ENCODE data around the gene TMIE. TPM values are rescaled to one million over a fixed set of nuclear protein-coding genes. Genes with fewer than 3 reads are reported as not detected.

The TMIE gene
- total RNA-seq, 6 donors from 2014 or later, result 0.49 to 2.1 (median 1.2) TPM; not detected in 1

- TF ChIP-seq POLR2AphosphoS5 (IDR thresholded peaks at IDR 0.05) (no peak), EP300 (IDR thresholded peaks at IDR 0.05) (no peak), POLR2A (IDR thresholded peaks at IDR 0.05) (no peak)
- H3K4me1 ChIP-seq, result peaks cover 0 to under 1% (median under 1%) of the 10 kb centered on the region in 4 donors
- ATAC-seq (ENCODE audit: low FRiP score in 2 of 2) (no peak), DNase-seq (no peak)
- WGBS, 2 donors, result 89 to 97% methylated on average over 2 of the region's 2 CpGs
- peaks cover 2 to 89% (median 59%) of the 10 kb centered on the region in 4 donors for H3K36me3 ChIP-seq
- no peak overlapping the region for H3K27ac ChIP-seq
- H3K9me3 ChIP-seq, result no peaks in the 10 kb centered on the region
- H3K4me3 ChIP-seq, result no peak overlapping the region
- no peaks in the 10 kb centered on the region for H3K27me3 ChIP-seq
These were observed 16.3 kb upstream of the TMIE start for GRCh38 chr3:46684891-46685290.

GRCh38 chr3:46685446-46685845, 15.7 kb upstream of the TMIE start:
- ATAC-seq (ENCODE audit: low FRiP score in 2 of 2) (no peak), DNase-seq (no peak)
- no peaks in the 10 kb centered on the region for H3K9me3 ChIP-seq
- H3K27me3 ChIP-seq, result no peaks in the 10 kb centered on the region
- no peak overlapping the region for H3K4me3 ChIP-seq
- no peak overlapping the region for H3K27ac ChIP-seq
- H3K36me3 ChIP-seq, result peaks cover 2 to 83% (median 54%) of the 10 kb centered on the region in 4 donors
- 94 to 100% methylated on average over 2 to 9 of the region's 9 CpGs for WGBS, 2 donors
- TF ChIP-seq POLR2AphosphoS5 (IDR thresholded peaks at IDR 0.05), result no peak
- no peak for TF ChIP-seq POLR2A (IDR thresholded peaks at IDR 0.05)
- no peak for TF ChIP-seq EP300 (IDR thresholded peaks at IDR 0.05)
- TF ChIP-seq CTCF (IDR thresholded peaks at IDR 0.05), result no peak
- H3K4me1 ChIP-seq, result peaks cover 3 to 6% (median 5%) of the 10 kb centered on the region in 4 donors

- H3K27ac ChIP-seq, result peak overlapping the region; percentile 57 to 96 (median 94)
- peaks cover 51 to 59% (median 55%) of the 10 kb centered on the region in 4 donors for H3K4me1 ChIP-seq
- DNase-seq, result peak in 1 of 2 donors; percentile 69
- peaks cover 0 to 32% (median 17%) of the 10 kb centered on the region in 4 donors for H3K36me3 ChIP-seq
- no peaks in the 10 kb centered on the region for H3K9me3 ChIP-seq
- WGBS, 2 donors, result 27 to 39% methylated on average over 4 to 5 of the region's 5 CpGs
- TF ChIP-seq POLR2AphosphoS5 (IDR thresholded peaks at IDR 0.05), result peak in 1 of 2 donors; percentile 23
- TF ChIP-seq POLR2A (IDR thresholded peaks at IDR 0.05), result no peak
- peak in 1 of 2 donors; percentile 13 for ATAC-seq (ENCODE audit: low FRiP score in 2 of 2)
- H3K27me3 ChIP-seq, result no peaks in the 10 kb centered on the region
- no peak overlapping the region for H3K4me3 ChIP-seq
These were observed 10.4 kb upstream of the TMIE start for GRCh38 chr3:46690798-46691197.

- Histone ChIP-seq H3K27ac (peak overlapping the region; percentile 93 to 96 (median 94)), H3K4me3 (peak overlapping the region; percentile 60 to 78 (median 70)), H3K27me3 (no peaks in the 10 kb centered on the region), H3K4me1 (peaks cover 67 to 75% (median 71%) of the 10 kb centered on the region in 4 donors), H3K36me3 (peaks cover 0 to 14% (median 8%) of the 10 kb centered on the region in 4 donors), H3K9me3 (no peaks in the 10 kb centered on the region)
- peak; percentile 90 to 96 for DNase-seq
- TF ChIP-seq EP300 (IDR thresholded peaks at IDR 0.05), result peak in 1 of 4 donors; percentile 69
- TF ChIP-seq POLR2AphosphoS5 (IDR thresholded peaks at IDR 0.05), result peak; percentile 56 to 63
- no peak for TF ChIP-seq CTCF (IDR thresholded peaks at IDR 0.05)
- peak in 2 of 4 donors; percentile 58 to 60 for TF ChIP-seq POLR2A (IDR thresholded peaks at IDR 0.05)
- 8 to 28% methylated on average over 2 to 3 of the region's 11 CpGs for WGBS, 2 donors
- ATAC-seq (ENCODE audit: low FRiP score in 2 of 2), result peak; percentile 17 to 91
These were observed 8.6 kb upstream of the TMIE start for GRCh38 chr3:46692566-46692990.

DNA sequence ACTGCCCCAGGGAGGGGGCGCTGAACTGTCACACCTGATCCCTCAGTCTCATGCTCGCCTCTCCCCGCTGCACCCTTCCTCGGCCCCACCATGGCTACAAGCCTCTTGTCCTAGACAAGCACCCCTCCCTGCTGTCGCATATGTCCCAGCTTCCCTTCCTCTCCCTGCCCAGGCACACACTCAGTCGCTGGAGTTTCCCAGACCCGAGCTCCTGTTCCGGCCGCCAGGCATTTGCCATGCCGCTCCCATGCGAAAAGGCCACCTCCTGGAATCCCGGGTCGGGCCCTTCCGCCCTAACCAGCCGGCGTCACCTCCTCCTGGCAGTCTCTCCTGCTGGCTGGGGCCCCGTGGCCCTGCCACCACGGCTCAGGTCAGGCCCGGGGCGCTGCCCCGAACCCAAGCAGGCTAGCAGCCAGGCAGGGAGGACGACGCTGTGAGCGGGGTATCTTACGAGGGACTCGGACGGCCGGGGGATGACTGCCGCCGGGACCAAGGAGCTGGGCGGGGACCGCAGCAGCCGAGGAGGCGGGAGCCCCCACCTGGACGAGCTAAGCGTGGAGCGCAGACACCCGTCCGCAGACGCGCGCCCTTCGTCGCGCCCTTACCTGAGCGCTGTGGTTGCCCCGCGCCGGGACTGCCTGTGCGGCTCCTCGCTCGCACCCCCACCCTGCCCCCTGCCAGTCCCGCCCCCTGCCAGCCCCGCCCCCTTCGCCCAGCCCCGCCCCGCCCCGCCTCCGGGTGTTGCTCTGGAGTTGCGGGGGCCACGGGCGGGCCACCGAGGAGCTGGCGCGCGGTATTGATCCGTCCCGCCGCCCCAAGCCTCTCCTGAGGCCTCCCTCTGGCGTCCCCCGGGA, 7.9 kb upstream of the TMIE start, which contains the start of gene ALS2CL:
Gene ALS2CL (minus strand): TSS at position 642 of the 854 bp plus-strand sequence. CDS start 4,239 bp downstream, outside the sequence.
- whole genome bisulfite sequencing, 2 donors, result 1 to 2% methylated on average over 5 to 35 of the region's 71 CpGs
- H3K27me3 ChIP-seq, result no peaks in the 10 kb centered on the region
- DNase-seq (peak; percentile 84 to 93), ATAC-seq (ENCODE audit: low FRiP score in 2 of 2) (peak; percentile 66 to 73)
- TF ChIP-seq POLR2A (IDR thresholded peaks at IDR 0.05), result peak in 3 of 4 donors; percentile 62 to 92 (median 82)
- TF ChIP-seq POLR2AphosphoS5 (IDR thresholded peaks at IDR 0.05), result peak; percentile 70 to 83
- peak in 1 of 6 experiments; percentile 16 for TF ChIP-seq CTCF (IDR thresholded peaks at IDR 0.05)
- TF ChIP-seq EP300 (IDR thresholded peaks at IDR 0.05), result peak in 1 of 4 donors; percentile 20
- peak within 1 kb of the TSS; percentile 93 to 96 (median 94) for H3K27ac ChIP-seq
- H3K9me3 ChIP-seq, result no peaks in the 10 kb centered on the region
- peaks cover 67 to 75% (median 71%) of the 10 kb centered on the region in 4 donors for H3K4me1 ChIP-seq
- peak within 1 kb of the TSS; percentile 60 to 78 (median 70) for H3K4me3 ChIP-seq
- H3K36me3 ChIP-seq, result peaks cover 0 to 7% (median 2%) of the 10 kb centered on the region in 4 donors
